Measurements from ENCODE around the gene DNM1. TPM values are rescaled to one million over a fixed set of nuclear protein-coding genes. Genes with fewer than 3 reads are reported as not detected.

Gene DNM1
- total and polyA plus RNA-seq, 10 of the 15 experiments (the other 5 are each of a cell fraction or from before 2014, with no cell fraction given): 0.06 to 0.67 (median 0.19) TPM; not detected in 3

DNA sequence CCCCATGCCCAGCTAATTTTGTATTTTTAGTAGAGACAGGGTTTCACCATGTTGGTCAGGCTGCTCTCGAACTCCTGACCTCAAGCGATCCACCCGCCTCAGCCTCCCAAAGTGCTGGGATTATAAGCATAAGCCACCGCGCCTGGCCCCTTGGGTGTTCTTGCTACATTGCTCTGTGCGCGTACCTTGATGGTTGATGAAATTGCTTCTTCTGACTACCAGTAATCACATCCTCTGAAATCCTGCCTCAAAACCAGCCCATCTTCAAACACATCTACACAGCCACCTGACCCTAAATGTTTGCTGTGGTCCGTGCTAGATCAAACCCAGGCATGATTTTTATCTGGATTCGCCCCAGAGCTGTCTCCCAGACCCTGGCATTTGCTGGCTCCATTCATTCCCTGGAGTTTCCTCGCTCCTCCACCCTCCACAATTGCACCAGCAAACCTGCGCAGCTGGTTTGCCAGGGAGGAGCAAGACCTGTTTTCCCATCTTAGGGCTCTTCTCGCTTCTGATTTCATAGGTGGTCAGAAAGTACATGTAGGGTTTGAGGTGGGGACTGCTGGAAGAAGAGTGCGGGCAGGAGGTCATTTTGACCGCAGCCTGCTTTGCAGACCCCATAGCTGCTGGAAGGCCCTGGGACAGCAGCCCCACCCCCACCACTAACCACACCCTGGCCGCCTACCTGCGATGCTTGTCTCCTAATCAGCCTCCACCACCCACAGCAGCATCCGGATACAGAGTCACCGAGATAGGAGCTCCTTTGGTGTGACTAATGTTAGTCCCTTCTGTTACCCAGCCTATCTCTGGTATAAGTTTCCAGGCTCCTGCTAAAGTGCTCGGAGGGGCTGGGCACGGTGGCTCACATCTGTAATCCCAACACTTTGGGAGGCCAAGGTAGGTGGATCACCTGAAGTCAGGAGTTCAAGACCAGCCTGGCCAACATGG, 95.6 kb downstream of the DNM1 start:
- WGBS (ENCODE audit: insufficient coverage, insufficient replicate concordance, low lambda C conversion rate, missing lambda C conversion rate): 75% methylated on average over 20 of the region's 20 CpGs
- in situ Hi-C loops (cut with MboI) (no loop called here), intact Hi-C loops (cut with micrococcal nuclease; ENCODE audit: unreplicated experiment) (no loop called here)
- ATAC-seq (no peak), DNase-seq (ENCODE audit: low read depth, low spot score) (no peak), FAIRE-seq (no peak)
- Histone ChIP-seq H3K4me3 (no peak overlapping the region), H3K9me3 (replicated peaks; ENCODE audit: control insufficient read depth, insufficient read depth, low read length) (no peaks in the 10 kb centered on the region), H4K20me1 (ENCODE audit: control insufficient read depth, insufficient read depth) (no peaks in the 10 kb centered on the region), H3K4me1 (ENCODE audit: control insufficient read depth, insufficient read depth, low read length) (no peaks in the 10 kb centered on the region), H3K27ac (ENCODE audit: control insufficient read depth, insufficient read depth) (no peak overlapping the region), H3K9ac (ENCODE audit: control insufficient read depth, insufficient read depth, low read length) (no peak overlapping the region), H3K36me3 (ENCODE audit: control insufficient read depth in 2 of 2, insufficient read depth in 2 of 2, low read length in 1 of 2) (no peaks in the 10 kb centered on the region), H3K79me2 (ENCODE audit: control insufficient read depth, insufficient read depth, low read length) (no peaks in the 10 kb centered on the region), H2AFZ (ENCODE audit: control insufficient read depth, low read depth, low read length) (no peak overlapping the region), H3K4me2 (ENCODE audit: control insufficient read depth, insufficient read depth) (no peak overlapping the region), H3K27me3 (replicated peaks in 1 of 2; ENCODE audit: control insufficient read depth in 2 of 2, insufficient read depth in 2 of 2, low read length in 1 of 2) (no peaks in the 10 kb centered on the region)
- ChIA-PET RAD21 (ENCODE audit: unreplicated experiment) (interaction anchor here (0.7 to 1.4 kb wide), 2 partner anchors 43 to 63 kb away, joined by 3 to 4 read pairs; no protein-coding TSS in a partner anchor), CTCF (interaction anchor here (1.2 to 4.2 kb wide), 3 partner anchors 12 to 43 kb away, joined by 3 to 34 read pairs (median 18); no protein-coding TSS in a partner anchor), POLR2A (interaction anchor here (0.7 kb wide), 1 partner anchor 195 kb away, joined by 3 read pairs; no protein-coding TSS in a partner anchor), SMC1A (ENCODE audit: uncharacterized antibody, unreplicated experiment) (interaction anchor here (0.6 kb wide), 1 partner anchor 26 kb away, joined by 4 read pairs; no protein-coding TSS in a partner anchor)
- BruUV-seq (replicated peaks): no TSS peak
- TF ChIP-seq ETV6 (conservative IDR thresholded peaks at IDR 0.05 in 1 of 2, IDR thresholded peaks at IDR 0.05 in 1 of 2; ENCODE audit: borderline replicate concordance in 1 of 2, low read depth in 1 of 2) (no peak), YY1 (IDR thresholded peaks at IDR 0.05; ENCODE audit: low read depth, low read length) (no peak), MYC (IDR thresholded peaks at IDR 0.05; ENCODE audit: insufficient read depth, insufficient read length, insufficient replicate concordance, low read length, severe bottlenecking) (no peak), ZNF207 (IDR thresholded peaks at IDR 0.05; ENCODE audit: borderline replicate concordance) (no peak), POLR2A (IDR thresholded peaks at IDR 0.05; ENCODE audit: low read depth, low read length) (no peak), ZBED1 (IDR thresholded peaks at IDR 0.05; ENCODE audit: borderline replicate concordance) (no peak)
- TF ChIP-seq, protein P1, sequence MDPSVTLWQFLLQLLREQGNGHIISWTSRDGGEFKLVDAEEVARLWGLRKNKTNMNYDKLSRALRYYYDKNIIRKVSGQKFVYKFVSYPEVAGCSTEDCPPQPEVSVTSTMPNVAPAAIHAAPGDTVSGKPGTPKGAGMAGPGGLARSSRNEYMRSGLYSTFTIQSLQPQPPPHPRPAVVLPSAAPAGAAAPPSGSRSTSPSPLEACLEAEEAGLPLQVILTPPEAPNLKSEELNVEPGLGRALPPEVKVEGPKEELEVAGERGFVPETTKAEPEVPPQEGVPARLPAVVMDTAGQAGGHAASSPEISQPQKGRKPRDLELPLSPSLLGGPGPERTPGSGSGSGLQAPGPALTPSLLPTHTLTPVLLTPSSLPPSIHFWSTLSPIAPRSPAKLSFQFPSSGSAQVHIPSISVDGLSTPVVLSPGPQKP (IDR thresholded peaks at IDR 0.05; ENCODE audit: low read depth, low read length): no peak
